Measurements from ENCODE around the gene PJA1. TPM values are rescaled to one million over a fixed set of nuclear protein-coding genes. Genes with fewer than 3 reads are reported as not detected.

Gene PJA1
- polyA plus RNA-seq, 1 of the 3 experiments (the other 2 are of a cell fraction): 16.5 TPM

- TF ChIP-seq ZBTB33 (IDR thresholded peaks at IDR 0.05; ENCODE audit: borderline replicate concordance, low read depth) (no peak), GATA2 (CRISPR knock-in tag; IDR thresholded peaks at IDR 0.05) (no peak), NRF1 (IDR thresholded peaks at IDR 0.05; ENCODE audit: low read depth, low read length) (no peak), TEAD4 (IDR thresholded peaks at IDR 0.05; ENCODE audit: borderline replicate concordance, insufficient read depth) (no peak), GABPA (IDR thresholded peaks at IDR 0.05; ENCODE audit: low read depth) (no peak), RXRA (IDR thresholded peaks at IDR 0.05; ENCODE audit: borderline replicate concordance, low read depth) (no peak), YY1 (IDR thresholded peaks at IDR 0.05; ENCODE audit: low read depth) (no peak)
These were observed 46.4 kb upstream of the PJA1 start (continued) for GRCh38 chrX:69211701-69212100.

GRCh38 chrX:69210581-69210980 lies 45.3 kb upstream of the PJA1 start:
- Histone ChIP-seq H3K9me3 (no peaks in the 10 kb centered on the region), H3K36me3 (replicated peaks in 1 of 2; ENCODE audit: control insufficient read depth in 1 of 2, insufficient read depth in 2 of 2, low read length in 1 of 2) (no peaks in the 10 kb centered on the region), H3K4me2 (no peak overlapping the region), H3K27ac (ENCODE audit: low read depth in 2 of 2, low read length in 1 of 2) (no peak overlapping the region), H2AFZ (ENCODE audit: low read depth) (no peak overlapping the region), H3K27me3 (ENCODE audit: insufficient read depth) (peaks cover 20% of the 10 kb centered on the region; the same call in 1 of the 2 replicates), H3K9me2 (no peaks in the 10 kb centered on the region), H3K79me2 (ENCODE audit: insufficient read depth) (no peaks in the 10 kb centered on the region), H3K4me1 (ENCODE audit: control insufficient read depth in 1 of 2, insufficient read depth in 2 of 2, low read depth in 1 of 2, low read length in 1 of 2) (peaks cover 0 to 7% of the 10 kb centered on the region in 2 experiments; a peak in 1 of 4 replicates), H4K20me1 (ENCODE audit: insufficient read depth) (no peaks in the 10 kb centered on the region), H3K9ac (no peak overlapping the region), H3F3A (replicated peaks; ENCODE audit: insufficient read depth) (no peaks in the 10 kb centered on the region), H3K4me3 (ENCODE audit: low read depth in 2 of 2, low read length in 1 of 2) (no peak overlapping the region)
- no peak for DNase-seq
- POLR2A ChIA-PET: interaction anchor here (1.0 kb wide), 1 partner anchor 382 kb away, joined by 4 read pairs; the partner anchor contains the start of gene EFNB1
- CTCF ChIA-PET: interaction anchor here (2.9 kb wide), 1 partner anchor 52 kb away, joined by 12 read pairs; no protein-coding TSS in a partner anchor
- WGBS (ENCODE audit: low lambda C conversion rate): 6% methylated on average over 3 of the region's 3 CpGs
- TF ChIP-seq TAF1 (IDR thresholded peaks at IDR 0.05; ENCODE audit: borderline replicate concordance, low read depth, low read length): no peak
- TF ChIP-seq ELF1 (IDR thresholded peaks at IDR 0.05): no peak
- TF ChIP-seq RAD21 (IDR thresholded peaks at IDR 0.05; ENCODE audit: low read length): no peak
- no peak for TF ChIP-seq CTCF (IDR thresholded peaks at IDR 0.05)
- no peak for TF ChIP-seq JUND (IDR thresholded peaks at IDR 0.05)
- no peak for TF ChIP-seq NRF1 (IDR thresholded peaks at IDR 0.05; ENCODE audit: low read depth, low read length)
- TF ChIP-seq, protein P1, sequence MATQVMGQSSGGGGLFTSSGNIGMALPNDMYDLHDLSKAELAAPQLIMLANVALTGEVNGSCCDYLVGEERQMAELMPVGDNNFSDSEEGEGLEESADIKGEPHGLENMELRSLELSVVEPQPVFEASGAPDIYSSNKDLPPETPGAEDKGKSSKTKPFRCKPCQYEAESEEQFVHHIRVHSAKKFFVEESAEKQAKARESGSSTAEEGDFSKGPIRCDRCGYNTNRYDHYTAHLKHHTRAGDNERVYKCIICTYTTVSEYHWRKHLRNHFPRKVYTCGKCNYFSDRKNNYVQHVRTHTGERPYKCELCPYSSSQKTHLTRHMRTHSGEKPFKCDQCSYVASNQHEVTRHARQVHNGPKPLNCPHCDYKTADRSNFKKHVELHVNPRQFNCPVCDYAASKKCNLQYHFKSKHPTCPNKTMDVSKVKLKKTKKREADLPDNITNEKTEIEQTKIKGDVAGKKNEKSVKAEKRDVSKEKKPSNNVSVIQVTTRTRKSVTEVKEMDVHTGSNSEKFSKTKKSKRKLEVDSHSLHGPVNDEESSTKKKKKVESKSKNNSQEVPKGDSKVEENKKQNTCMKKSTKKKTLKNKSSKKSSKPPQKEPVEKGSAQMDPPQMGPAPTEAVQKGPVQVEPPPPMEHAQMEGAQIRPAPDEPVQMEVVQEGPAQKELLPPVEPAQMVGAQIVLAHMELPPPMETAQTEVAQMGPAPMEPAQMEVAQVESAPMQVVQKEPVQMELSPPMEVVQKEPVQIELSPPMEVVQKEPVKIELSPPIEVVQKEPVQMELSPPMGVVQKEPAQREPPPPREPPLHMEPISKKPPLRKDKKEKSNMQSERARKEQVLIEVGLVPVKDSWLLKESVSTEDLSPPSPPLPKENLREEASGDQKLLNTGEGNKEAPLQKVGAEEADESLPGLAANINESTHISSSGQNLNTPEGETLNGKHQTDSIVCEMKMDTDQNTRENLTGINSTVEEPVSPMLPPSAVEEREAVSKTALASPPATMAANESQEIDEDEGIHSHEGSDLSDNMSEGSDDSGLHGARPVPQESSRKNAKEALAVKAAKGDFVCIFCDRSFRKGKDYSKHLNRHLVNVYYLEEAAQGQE (IDR thresholded peaks at IDR 0.05; ENCODE audit: low read depth, low read length): no peak
- TF ChIP-seq CHD2 (IDR thresholded peaks at IDR 0.05; ENCODE audit: low read length, partially characterized antibody): no peak
- TF ChIP-seq TCF12 (IDR thresholded peaks at IDR 0.05): no peak
- TF ChIP-seq USF1 (IDR thresholded peaks at IDR 0.05; ENCODE audit: borderline replicate concordance, low read depth): no peak
- no peak for TF ChIP-seq GABPA (IDR thresholded peaks at IDR 0.05; ENCODE audit: low read depth)
